Natural killer cell treated with Interleukin-12 subunit alpha and Interleukin-12 subunit beta and Interleukin-15 and Interleukin-18, amount 100 ng/mL, for 72 hours (primary cell): ENCODE measurements around the gene KCTD18. TPM values are rescaled to one million over a fixed set of nuclear protein-coding genes. Genes with fewer than 3 reads are reported as not detected.

Experiments used
- ATAC-seq, 2 donors: fragments of 150-1000 bp; cut with Tn5 transposase in 1 of 2; sonication (Bioruptor Pico), chemical (Tn5 transposase) in 1 of 2; 2 replicates each; pipeline ENCODE4 v1.10.0; 2021
- DNase-seq: peaks from one replicate; pipeline ENCODE4 v3.0.0; 2022; ENCODE audit warnings: low spot score
- H3K27ac Mint-ChIP-seq, 2 donors: 1 replicate in 1 of 2; 2 replicates in 1 of 2; pipeline ENCODE4 v1.8.0; 2022; ENCODE audit warnings: mixed read lengths in 2 of 2, mild to moderate bottlenecking in 1 of 2, moderate library complexity in 1 of 2
- H3K27me3 Mint-ChIP-seq, 2 donors: 1 replicate in 1 of 2; 2 replicates in 1 of 2; pipeline ENCODE4 v1.8.0; 2022; ENCODE audit warnings: mixed read lengths in 2 of 2
- H3K36me3 Mint-ChIP-seq: one replicate; pipeline ENCODE4 v1.8.0; 2022; ENCODE audit warnings: mixed read lengths
- H3K4me1 Mint-ChIP-seq, 2 donors: 1 replicate in 1 of 2; 2 replicates in 1 of 2; pipeline ENCODE4 v1.8.0; 2022; ENCODE audit warnings: low read depth in 2 of 2, mixed read lengths in 2 of 2, mild to moderate bottlenecking in 1 of 2
- H3K4me3 Mint-ChIP-seq: one replicate; pipeline ENCODE4 v1.8.0; 2022; ENCODE audit warnings: mixed read lengths
- H3K9me3 Mint-ChIP-seq: 2 replicates; pipeline ENCODE4 v1.8.0; 2022; ENCODE audit warnings: mixed read lengths
- total RNA-seq, 2 donors: library from RNA; stranded (reverse); gene quantifications; one replicate each; pipeline ENCODE4 v1.2.3, GENCODE V29; 2022

KCTD18 gene
- total RNA-seq, 2 donors from 2014 or later: 9.2 to 12.4 TPM

DNA sequence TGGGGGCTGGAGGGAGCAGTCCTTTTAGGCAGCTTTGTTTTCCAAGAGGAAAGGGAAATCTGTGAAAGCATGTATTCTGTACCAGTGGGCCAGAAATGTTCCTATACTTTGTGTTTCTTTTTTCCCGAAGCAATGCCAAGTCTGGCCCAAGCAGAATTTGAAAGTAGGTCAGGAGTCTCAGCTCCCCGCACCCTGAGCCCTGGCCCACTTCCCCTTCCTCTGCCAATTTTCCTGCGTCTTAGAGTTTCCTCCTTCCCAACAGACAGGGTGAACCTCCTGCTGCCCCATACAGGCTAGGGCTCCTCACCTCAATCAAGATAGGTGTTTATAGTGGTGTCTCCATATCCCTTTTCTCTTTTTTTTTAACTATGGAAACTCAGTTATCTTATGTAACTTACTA, 65.3 kb downstream of the KCTD18 start:
- Mint-ChIP-seq H3K27ac (no peak overlapping the region), H3K9me3 (no peaks in the 10 kb centered on the region), H3K4me1 (peaks cover 2 to 9% of the 10 kb centered on the region in 2 donors), H3K4me3 (no peak overlapping the region), H3K36me3 (no peaks in the 10 kb centered on the region), H3K27me3 (no peaks in the 10 kb centered on the region)
- no peak for ATAC-seq
- no peak for DNase-seq

- ATAC-seq (no peak), DNase-seq (no peak)
- Mint-ChIP-seq H3K4me1 (peaks cover 2 to 7% of the 10 kb centered on the region in 2 donors), H3K36me3 (no peaks in the 10 kb centered on the region), H3K27ac (no peak overlapping the region), H3K27me3 (no peaks in the 10 kb centered on the region), H3K9me3 (no peaks in the 10 kb centered on the region), H3K4me3 (no peak overlapping the region)
These were observed 66.0 kb downstream of the KCTD18 start for GRCh38 chr2:200443916-200444315.

DNA sequence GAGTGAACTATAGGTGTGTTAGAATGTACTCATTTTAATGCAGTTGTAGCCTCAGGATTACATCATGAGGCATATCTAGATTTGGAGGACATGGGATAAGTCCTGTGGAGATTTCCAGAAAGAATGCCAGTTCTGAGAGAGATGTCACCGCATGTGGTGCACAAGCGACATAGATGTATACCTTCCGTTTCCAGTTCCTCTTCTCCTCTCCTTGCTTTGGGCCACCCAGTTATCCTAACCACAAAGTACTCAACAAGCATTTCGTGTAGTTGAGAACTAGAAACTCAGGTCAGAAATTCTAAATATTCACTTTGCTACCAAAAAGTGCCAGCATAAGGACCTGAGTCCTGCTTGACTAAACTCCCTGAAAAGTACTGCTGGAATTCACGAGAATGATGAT, 66.5 kb downstream of the KCTD18 start:
- DNase-seq (no peak), ATAC-seq (no peak)
- Mint-ChIP-seq H3K36me3 (no peaks in the 10 kb centered on the region), H3K4me1 (peaks cover 0 to 1% of the 10 kb centered on the region in 2 donors), H3K9me3 (no peaks in the 10 kb centered on the region), H3K27ac (no peak overlapping the region), H3K27me3 (no peaks in the 10 kb centered on the region), H3K4me3 (no peak overlapping the region)

DNA sequence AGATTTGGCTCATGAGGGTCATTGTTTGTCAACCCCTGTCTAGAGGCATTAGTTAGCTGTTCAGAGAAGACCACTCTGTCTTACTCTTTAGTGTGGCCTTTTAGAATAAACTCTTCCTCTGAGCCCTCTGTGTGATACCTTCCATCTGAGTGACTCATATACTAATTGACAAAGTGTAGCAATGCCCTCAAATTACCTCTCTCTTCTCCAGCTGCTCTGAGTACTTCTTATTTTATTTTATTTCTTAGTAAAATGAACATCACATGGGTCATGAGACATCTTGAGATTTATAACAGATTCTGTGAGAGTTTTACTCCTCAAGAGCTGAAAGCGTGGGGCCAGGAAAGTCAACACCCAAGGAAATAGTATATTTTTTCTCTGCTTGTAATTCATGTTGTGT, 67.4 kb downstream of the KCTD18 start:
- H3K36me3 Mint-ChIP-seq: no peaks in the 10 kb centered on the region
- no peaks in the 10 kb centered on the region for H3K4me1 Mint-ChIP-seq
- no peak for DNase-seq
- no peaks in the 10 kb centered on the region for H3K27me3 Mint-ChIP-seq
- no peak overlapping the region for H3K27ac Mint-ChIP-seq
- no peak for ATAC-seq
- no peak overlapping the region for H3K4me3 Mint-ChIP-seq
- H3K9me3 Mint-ChIP-seq: no peaks in the 10 kb centered on the region

GRCh38 chr2:200439981-200440380, 69.9 kb downstream of the KCTD18 start:
- H3K36me3 Mint-ChIP-seq: no peaks in the 10 kb centered on the region
- no peaks in the 10 kb centered on the region for H3K4me1 Mint-ChIP-seq
- DNase-seq: no peak
- H3K27me3 Mint-ChIP-seq: no peaks in the 10 kb centered on the region
- H3K27ac Mint-ChIP-seq: no peak overlapping the region
- H3K4me3 Mint-ChIP-seq: no peak overlapping the region
- H3K9me3 Mint-ChIP-seq: no peaks in the 10 kb centered on the region
- no peak for ATAC-seq

Other genes with a start within 250 kb of the KCTD18 start
- gene SPATS2L, start 203.4 kb downstream of the KCTD18 start, total RNA-seq: 10 to 100 TPM; 19.6 to 44.4 TPM
- gene SGO2, start 16.1 kb upstream of the KCTD18 start, total RNA-seq: 10 to 100 TPM; 18.2 to 31.0 TPM
- gene AOX1, start 75.9 kb upstream of the KCTD18 start, total RNA-seq: under 1 TPM; 0.17 to 0.26 TPM